ENCODE measurements around the gene PIEZO2.

PIEZO2 gene

DNA sequence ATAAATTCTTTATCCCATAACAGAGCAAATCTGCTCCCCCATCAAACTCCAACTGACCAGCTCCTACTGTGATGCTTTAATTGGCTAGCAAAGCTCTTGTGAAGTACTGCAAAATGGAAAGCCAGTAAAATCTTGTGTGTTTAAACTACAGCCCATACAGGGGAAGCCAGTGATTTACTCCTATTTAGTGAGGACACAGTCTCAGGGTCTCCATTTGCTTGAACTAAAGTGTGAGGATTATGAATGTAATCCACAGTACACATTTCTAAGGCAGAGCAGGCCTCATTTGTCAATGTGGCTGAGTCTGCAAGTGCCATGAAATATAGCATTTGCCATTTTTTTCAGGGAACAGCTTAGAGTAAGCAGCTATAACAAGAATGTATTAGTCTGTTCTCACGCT is 259.3 kb downstream of the PIEZO2 start:
- TF ChIP-seq, protein P1, sequence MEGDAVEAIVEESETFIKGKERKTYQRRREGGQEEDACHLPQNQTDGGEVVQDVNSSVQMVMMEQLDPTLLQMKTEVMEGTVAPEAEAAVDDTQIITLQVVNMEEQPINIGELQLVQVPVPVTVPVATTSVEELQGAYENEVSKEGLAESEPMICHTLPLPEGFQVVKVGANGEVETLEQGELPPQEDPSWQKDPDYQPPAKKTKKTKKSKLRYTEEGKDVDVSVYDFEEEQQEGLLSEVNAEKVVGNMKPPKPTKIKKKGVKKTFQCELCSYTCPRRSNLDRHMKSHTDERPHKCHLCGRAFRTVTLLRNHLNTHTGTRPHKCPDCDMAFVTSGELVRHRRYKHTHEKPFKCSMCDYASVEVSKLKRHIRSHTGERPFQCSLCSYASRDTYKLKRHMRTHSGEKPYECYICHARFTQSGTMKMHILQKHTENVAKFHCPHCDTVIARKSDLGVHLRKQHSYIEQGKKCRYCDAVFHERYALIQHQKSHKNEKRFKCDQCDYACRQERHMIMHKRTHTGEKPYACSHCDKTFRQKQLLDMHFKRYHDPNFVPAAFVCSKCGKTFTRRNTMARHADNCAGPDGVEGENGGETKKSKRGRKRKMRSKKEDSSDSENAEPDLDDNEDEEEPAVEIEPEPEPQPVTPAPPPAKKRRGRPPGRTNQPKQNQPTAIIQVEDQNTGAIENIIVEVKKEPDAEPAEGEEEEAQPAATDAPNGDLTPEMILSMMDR (IDR thresholded peaks at IDR 0.05; ENCODE audit: low read depth, low read length): no peak
- DNase-seq (ENCODE audit: extremely low read depth, low read depth): no peak

GRCh38 chr18:10878703-10879102 is 270.7 kb downstream of the PIEZO2 start:
- TF ChIP-seq, protein P1 (IDR thresholded peaks at IDR 0.05; ENCODE audit: low read depth, low read length): no peak
- no peak for DNase-seq (ENCODE audit: extremely low read depth, low read depth)

DNA sequence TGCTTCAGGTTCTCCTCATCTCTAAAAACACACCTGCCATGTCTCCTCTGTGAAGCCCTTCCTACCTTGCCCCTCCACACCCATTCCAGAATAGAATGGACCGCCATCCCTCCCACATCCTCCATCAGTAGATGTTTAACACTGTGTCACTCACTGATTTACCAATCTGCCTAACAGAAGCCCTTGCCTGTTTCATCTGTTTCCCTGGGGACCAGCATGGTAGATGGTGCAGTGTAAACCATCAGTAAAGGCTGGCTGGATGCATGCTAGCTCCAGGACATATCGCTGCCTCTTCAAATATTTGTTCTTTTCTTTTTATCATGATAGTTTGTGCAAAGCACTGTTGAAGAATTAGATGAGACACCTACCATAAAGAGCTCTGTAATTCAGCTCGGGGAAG is 271.4 kb downstream of the PIEZO2 start:
- TF ChIP-seq, protein P1 (IDR thresholded peaks at IDR 0.05; ENCODE audit: low read depth, low read length): no peak
- DNase-seq (ENCODE audit: extremely low read depth, low read depth): no peak

- no peak for DNase-seq (ENCODE audit: extremely low read depth, low read depth)
Observed at GRCh38 chr18:10875811-10876210, 273.6 kb downstream of the PIEZO2 start.

GRCh38 chr18:10872304-10872703 is 277.1 kb downstream of the PIEZO2 start:
- no peak for DNase-seq (ENCODE audit: extremely low read depth, low read depth)
- TF ChIP-seq, protein P1 (IDR thresholded peaks at IDR 0.05; ENCODE audit: low read depth, low read length): no peak

More at GRCh38 chr18:10875811-10876210, 273.6 kb downstream of the PIEZO2 start:
- TF ChIP-seq, protein P1 (IDR thresholded peaks at IDR 0.05; ENCODE audit: low read depth, low read length): no peak

DNA sequence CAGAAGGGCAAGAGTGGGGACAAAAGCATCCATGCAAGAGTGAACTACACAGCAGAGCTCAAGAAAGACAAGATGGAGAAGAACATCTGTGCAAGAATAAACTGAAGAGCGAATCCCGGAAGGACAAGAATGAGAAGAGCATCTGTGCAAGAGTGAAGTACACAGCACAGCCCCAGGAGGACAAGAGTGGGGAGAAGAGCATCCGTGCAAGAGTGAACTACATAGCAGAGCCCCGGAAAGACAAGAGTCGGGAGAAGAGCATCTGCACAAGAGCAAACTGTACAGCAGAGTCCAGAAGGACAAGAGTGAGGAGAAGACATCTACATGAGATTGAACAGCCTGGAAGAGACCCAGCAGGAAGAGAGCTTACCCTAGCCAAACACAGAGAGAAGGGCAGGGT is 284.6 kb downstream of the PIEZO2 start:
- TF ChIP-seq, protein P1 (IDR thresholded peaks at IDR 0.05; ENCODE audit: low read depth, low read length): no peak
- no peak for DNase-seq (ENCODE audit: extremely low read depth, low read depth)

DNA sequence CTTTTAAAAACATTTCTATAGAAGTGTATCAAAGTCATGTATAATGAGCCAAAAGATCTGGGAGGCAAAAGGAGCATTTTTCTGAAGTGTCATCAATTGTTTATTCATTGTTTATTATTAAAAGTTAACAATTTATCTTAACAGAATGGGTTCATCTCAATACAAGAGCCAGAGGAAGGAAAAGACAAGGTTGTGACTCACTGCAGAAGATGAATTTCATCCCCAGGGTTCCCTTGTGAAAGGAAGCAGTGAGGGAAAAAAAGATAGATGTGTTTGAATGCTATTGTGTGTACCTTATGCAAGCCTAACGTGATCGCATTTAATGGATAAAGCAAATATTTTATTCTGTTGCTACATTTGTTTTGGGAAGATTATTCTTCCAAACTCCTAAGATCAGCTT is 286.3 kb downstream of the PIEZO2 start:
- no peak for DNase-seq (ENCODE audit: extremely low read depth, low read depth)
- TF ChIP-seq, protein P1 (IDR thresholded peaks at IDR 0.05; ENCODE audit: low read depth, low read length): no peak

Measured in AG09319 (cell line).